ENCODE results near the gene NPAS3. TPM values are rescaled to one million over a fixed set of nuclear protein-coding genes. Genes with fewer than 3 reads are reported as not detected.

Gene NPAS3
- total RNA-seq, 2 experiments from 2014 or later: not detected

DNA sequence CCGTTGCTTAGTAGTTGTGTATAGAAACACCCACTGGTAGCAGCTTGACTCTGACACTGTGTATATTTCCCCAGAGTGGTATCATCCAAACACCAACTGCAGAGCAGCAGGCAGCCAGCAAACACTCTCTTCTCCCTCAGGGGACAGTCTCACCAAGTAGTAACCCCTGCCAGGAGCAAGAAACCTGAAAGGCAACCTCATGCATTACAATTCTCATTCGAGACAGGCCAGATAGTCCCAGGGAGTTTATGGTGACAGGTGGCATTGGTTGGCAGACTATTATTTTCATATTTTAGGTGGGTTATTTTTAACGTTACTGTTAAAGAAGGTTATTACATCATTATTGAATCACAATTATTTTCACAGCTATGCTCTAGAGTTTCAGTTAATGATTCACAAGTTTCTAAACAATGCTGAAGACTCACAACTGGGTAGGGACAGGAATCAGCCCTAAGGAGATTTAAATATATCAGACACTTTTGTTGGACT, 789.4 kb downstream of the NPAS3 start:
- TF ChIP-seq, protein P1, sequence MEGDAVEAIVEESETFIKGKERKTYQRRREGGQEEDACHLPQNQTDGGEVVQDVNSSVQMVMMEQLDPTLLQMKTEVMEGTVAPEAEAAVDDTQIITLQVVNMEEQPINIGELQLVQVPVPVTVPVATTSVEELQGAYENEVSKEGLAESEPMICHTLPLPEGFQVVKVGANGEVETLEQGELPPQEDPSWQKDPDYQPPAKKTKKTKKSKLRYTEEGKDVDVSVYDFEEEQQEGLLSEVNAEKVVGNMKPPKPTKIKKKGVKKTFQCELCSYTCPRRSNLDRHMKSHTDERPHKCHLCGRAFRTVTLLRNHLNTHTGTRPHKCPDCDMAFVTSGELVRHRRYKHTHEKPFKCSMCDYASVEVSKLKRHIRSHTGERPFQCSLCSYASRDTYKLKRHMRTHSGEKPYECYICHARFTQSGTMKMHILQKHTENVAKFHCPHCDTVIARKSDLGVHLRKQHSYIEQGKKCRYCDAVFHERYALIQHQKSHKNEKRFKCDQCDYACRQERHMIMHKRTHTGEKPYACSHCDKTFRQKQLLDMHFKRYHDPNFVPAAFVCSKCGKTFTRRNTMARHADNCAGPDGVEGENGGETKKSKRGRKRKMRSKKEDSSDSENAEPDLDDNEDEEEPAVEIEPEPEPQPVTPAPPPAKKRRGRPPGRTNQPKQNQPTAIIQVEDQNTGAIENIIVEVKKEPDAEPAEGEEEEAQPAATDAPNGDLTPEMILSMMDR (IDR thresholded peaks at IDR 0.05): no peak
- H3K27ac Mint-ChIP-seq: no peak overlapping the region
- H3K36me3 Mint-ChIP-seq (ENCODE audit: low read depth): no peaks in the 10 kb centered on the region
- CTCF ChIA-PET: no interaction called here
- ATAC-seq (no peak), DNase-seq (no peak)
- H3K4me3 Mint-ChIP-seq: no peak overlapping the region
- H3K27me3 Mint-ChIP-seq: peaks cover 2% of the 10 kb centered on the region
- intact Hi-C loops (cut with micrococcal nuclease): no loop called here
- POLR2A ChIA-PET: no interaction called here
- no peaks in the 10 kb centered on the region for H3K4me1 Mint-ChIP-seq (ENCODE audit: low read depth)
- no peaks in the 10 kb centered on the region for H3K9me3 Mint-ChIP-seq

DNA sequence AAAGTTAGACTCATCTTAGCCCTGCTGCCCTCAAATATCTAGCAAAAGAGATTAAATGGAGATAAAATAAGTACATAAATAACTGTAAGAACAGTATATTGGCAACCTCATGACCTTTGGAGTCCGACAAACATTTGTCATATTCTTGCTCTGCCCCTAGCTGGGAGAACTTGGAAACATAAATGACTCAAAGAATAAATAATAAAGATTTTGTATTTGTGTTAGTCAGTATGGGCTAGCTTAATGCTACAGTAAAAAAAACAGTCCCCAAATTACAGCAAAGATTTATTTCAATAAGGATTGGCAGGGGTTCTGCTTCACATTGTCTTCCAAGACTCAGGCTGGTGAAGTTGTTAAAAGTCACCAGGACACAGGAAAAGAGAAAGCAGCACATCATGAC, 791.5 kb downstream of the NPAS3 start:
- Mint-ChIP-seq H3K9me3 (no peaks in the 10 kb centered on the region), H3K4me3 (no peak overlapping the region), H3K27me3 (peaks cover 2% of the 10 kb centered on the region), H3K36me3 (ENCODE audit: low read depth) (no peaks in the 10 kb centered on the region), H3K27ac (no peak overlapping the region), H3K4me1 (ENCODE audit: low read depth) (peaks cover 8% of the 10 kb centered on the region)
- DNase-seq (no peak), ATAC-seq (no peak)
- POLR2A ChIA-PET: no interaction called here
- intact Hi-C loops (cut with micrococcal nuclease): no loop called here
- CTCF ChIA-PET: no interaction called here
- TF ChIP-seq, protein P1 (IDR thresholded peaks at IDR 0.05): no peak

DNA sequence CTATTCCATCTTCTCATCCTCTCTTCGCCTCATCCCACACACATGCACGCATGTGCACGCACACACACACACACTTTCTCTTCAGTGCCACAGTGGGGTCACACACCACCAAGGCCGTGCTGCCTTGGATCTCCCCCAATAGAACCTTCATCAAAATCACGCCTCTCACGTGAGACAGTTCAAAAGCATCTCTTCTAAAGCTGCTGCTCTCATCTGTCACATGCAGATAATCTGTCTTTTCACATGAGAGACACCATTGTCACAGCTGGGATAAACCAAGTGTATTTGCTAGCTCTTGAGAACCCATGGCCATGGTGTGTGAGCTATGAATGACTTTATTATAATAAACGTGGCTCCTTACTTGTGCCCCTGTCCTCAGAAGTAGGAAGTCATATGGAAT, 793.5 kb downstream of the NPAS3 start:
- ChIA-PET CTCF (interaction anchor here (1.1 kb wide), 1 partner anchor 61 kb away, joined by 4 read pairs; no protein-coding TSS in a partner anchor), POLR2A (interaction anchor here (0.7 kb wide), 1 partner anchor 11 kb away, joined by 3 read pairs; no protein-coding TSS in a partner anchor)
- TF ChIP-seq, protein P1 (IDR thresholded peaks at IDR 0.05): no peak
- peaks cover 8% of the 10 kb centered on the region for H3K4me1 Mint-ChIP-seq (ENCODE audit: low read depth)
- ATAC-seq: no peak
- DNase-seq: no peak
- H3K27me3 Mint-ChIP-seq: peaks cover 2% of the 10 kb centered on the region
- H3K36me3 Mint-ChIP-seq (ENCODE audit: low read depth): no peaks in the 10 kb centered on the region
- no peak overlapping the region for H3K27ac Mint-ChIP-seq
- intact Hi-C loops (cut with micrococcal nuclease): no loop called here
- no peak overlapping the region for H3K4me3 Mint-ChIP-seq
- no peaks in the 10 kb centered on the region for H3K9me3 Mint-ChIP-seq

DNA sequence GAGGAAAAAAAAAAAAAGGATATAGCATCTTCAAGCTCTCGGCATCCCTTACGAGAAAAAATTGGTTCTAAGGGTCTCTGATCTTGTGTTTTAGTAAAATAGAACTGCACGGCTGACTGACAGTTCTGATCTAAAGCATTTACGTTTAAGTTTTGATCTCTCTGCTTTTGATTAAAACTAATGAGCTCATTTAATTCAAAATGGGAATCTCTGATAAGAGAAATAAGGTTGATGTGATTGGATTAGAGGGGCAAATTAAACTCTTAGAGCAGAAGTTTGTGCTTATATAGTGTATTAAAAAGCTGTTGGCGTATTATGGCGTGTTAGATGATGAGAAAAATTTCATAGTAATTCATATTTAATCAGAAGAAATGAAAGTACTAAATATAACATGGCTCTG, 794.6 kb downstream of the NPAS3 start:
- intact Hi-C loops (cut with micrococcal nuclease): no loop called here
- DNase-seq: no peak
- Mint-ChIP-seq H3K4me3 (no peak overlapping the region), H3K27me3 (peaks cover 2% of the 10 kb centered on the region), H3K36me3 (ENCODE audit: low read depth) (no peaks in the 10 kb centered on the region), H3K27ac (no peak overlapping the region), H3K4me1 (ENCODE audit: low read depth) (peaks cover 8% of the 10 kb centered on the region), H3K9me3 (no peaks in the 10 kb centered on the region)
- TF ChIP-seq, protein P1 (IDR thresholded peaks at IDR 0.05): no peak
- ChIA-PET CTCF (no interaction called here), POLR2A (no interaction called here)
- ATAC-seq: no peak

DNA sequence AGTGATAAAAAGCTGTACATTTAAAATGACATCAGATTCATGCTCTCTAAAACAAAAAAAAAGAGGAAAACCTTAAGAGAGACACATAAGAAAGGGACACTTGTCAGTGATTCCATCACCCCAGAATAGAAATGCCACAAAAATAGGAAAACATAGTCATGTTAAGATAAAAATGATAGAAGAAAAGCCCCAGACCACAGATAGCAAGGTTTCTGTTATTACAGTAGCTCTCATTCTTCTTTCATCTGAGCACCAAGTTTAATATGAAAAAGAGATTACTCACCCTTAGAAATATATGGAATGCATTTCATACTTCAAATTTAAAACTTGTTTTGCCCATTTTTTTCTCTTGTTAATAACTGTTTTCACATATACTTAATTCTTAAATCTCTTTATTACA, 795.0 kb downstream of the NPAS3 start:
- ChIA-PET POLR2A (no interaction called here), CTCF (no interaction called here)
- H3K4me3 Mint-ChIP-seq: no peak overlapping the region
- TF ChIP-seq, protein P1 (IDR thresholded peaks at IDR 0.05): no peak
- DNase-seq: no peak
- no peaks in the 10 kb centered on the region for H3K36me3 Mint-ChIP-seq (ENCODE audit: low read depth)
- no peak for ATAC-seq
- intact Hi-C loops (cut with micrococcal nuclease): no loop called here
- peaks cover 2% of the 10 kb centered on the region for H3K27me3 Mint-ChIP-seq
- H3K4me1 Mint-ChIP-seq (ENCODE audit: low read depth): peaks cover 8% of the 10 kb centered on the region
- no peaks in the 10 kb centered on the region for H3K9me3 Mint-ChIP-seq
- H3K27ac Mint-ChIP-seq: no peak overlapping the region

All from activated CD8-positive, alpha-beta T cell treated with anti-CD3 and anti-CD28 coated beads for 36 hours (primary cell).